Fibroblast of peridontal ligament (primary cell): ENCODE measurements around the gene R3HCC1L.
A peak's percentile ranks its signal among the peaks of the same experiment; 100 is the strongest.
"Not testable (repeated sequence)": the region's sequence is repeated elsewhere in the genome, so short reads cannot be mapped to it uniquely, and the experiment has no call there.

Source experiments
- DNase-seq: peaks from one replicate; pipeline ENCODE4 v3.0.0-alpha.2; 2010; ENCODE audit errors: extremely low read depth

R3HCC1L gene

DNA sequence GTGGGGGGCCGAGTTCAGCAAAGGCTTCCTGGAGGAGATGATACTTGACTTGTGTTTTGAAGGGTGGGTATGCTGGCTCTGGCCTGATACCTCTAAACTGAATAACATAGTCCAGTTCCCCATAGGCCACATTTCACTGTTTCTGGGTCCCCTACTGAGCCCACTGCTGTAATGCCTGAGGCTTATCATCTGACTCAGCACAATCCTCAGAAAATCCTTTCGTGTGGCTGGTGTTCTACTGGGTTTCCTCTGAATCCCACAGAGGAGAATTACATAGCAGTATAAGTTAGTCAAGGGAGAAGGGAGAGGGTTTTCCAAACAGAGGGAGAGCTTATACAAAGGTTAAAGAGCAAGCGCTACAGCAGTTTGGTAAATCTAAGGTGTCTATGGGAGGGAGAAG, 2.8 kb upstream of the R3HCC1L start:
- DNase-seq, result no peak

DNA sequence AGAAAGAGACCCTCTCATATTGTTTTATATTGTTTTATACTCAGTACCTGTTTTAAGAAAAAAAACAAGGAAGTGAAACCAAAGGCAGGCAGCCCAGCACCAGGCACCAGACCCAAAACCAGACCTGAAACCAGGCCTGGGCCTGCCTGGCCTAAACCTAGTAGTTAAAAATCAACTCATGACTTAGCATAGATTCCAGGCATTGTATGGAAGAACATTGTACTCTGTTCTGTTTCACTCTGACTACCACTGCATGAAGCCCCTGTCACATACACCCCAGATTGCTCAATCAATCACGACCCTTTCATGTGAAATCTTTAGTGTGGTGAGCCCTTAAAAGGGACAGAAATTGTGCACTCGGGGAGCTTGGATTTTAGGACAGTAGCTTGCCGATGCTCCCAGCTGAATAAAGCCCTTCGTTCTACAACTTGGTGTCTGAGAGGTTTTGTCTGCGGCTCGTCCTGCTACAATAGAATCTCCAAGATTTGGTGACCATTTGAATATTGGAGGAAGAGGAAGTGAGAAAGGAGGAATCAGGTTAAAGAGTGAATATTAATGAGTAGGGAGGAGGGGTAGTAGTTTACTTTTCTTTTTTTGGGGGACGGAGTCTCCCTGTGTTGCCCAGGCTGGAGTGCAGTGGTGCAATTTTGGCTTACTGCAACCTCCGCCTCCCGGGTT, 1.2 kb upstream of the R3HCC1L start:
- DNase-seq, result not testable (repeated sequence)

DNA sequence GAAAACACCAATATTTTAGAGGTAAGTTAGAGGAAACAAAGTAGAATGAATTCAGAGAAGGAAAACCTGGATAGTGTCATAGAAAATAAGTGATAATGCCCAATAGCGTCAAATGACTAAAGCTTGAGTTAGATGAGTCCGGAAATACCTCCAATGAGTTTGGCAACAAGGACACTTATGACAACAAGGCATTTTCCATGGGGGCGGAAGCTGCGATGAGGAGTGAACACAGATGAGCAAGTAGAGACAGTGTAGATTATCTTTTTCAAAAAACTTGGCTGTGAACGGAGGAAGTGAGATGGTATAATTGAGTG, 383 bp upstream of the R3HCC1L start:
- no peak for DNase-seq

DNA sequence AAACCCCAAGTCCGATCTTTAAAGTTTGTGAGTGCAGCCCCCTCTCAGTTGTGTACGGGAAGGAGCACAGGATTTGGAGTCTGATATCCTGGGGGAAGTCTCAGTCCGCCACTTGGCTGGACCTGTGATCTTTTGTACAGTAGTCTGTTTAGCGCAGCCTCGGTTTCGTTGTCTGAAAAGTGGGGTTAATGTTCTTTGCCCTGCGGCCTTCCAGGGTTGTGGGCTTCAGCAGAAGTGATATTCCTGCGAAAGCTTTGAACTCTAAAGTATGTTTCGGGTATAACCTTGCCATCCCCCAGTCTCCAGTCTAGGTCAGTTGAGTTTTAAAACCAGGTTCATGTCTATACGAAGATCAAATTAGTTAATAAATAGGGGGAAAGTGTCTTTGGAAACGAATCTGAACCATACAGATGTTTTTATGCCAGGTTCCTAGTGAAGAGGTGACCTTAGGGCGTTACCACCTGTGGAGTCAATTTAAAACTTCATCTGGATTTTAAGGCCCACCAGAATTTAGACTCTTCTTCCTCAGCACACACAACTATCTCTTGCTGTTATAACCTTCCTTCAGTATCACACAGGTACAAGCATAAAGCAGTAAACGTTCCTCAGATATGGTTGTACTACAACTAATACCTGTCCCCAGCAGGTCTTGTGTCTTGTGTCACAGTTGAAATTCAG, 904 bp downstream of the R3HCC1L start:
- DNase-seq, result peak; percentile 30

DNA sequence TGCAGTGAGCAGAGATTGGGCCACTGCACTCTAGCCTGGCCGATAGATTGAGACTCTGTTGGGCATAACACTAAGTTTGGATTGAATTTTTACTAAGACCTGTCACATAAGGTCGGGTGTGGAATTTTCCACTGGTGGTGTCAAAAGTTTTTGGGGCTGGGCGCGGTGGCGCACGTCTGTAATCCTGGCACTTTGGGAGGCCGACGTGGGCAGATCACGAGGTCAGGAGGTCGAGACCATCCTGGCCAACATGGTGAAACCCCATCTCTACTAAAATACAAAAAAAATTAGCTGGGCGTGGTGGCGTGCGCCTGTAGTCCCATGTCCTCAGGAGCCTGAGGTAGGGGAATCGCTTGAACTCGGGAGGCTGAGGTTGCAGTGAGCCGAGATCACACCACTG, 2.3 kb downstream of the R3HCC1L start:
- not testable (repeated sequence) for DNase-seq

DNA sequence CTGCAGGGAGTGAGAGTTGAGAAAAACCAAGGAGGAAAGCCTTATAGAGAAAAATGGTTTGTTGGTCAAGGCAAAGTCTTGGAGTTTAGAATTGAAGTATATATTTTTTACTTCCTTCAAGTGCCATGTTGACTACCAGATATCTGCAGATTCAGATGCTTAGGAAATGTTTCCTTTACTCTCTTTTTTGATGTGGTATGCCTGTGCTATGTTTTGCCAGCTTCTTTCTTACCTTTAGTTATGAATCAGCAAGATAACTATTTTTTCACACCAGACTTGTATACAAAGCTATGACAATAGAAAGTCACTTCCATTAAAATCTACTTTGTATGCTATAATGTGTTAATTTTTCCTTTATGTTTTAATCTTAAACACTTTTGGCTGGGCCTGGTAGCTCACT, 3.6 kb downstream of the R3HCC1L start:
- no peak for DNase-seq

DNA sequence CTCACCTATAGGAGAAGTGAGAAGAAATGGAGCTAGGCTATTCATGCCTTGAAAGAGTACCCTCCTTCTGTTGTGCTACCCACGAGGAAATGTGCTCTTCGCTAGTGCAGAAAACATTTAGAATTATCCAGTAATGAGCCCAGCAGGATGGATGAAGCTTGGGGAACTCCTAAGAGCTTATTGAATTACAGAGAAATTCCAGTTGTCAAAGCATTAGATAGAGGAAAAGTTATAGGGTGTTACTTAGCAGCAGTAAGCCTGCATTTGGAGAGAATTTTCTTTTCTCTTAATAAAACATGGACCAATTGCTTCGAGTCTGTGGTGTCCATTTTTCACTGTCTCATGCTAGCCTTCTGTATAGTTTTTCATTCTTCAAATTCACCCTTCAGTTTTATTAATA, 5.0 kb downstream of the R3HCC1L start:
- DNase-seq, result no peak

DNA sequence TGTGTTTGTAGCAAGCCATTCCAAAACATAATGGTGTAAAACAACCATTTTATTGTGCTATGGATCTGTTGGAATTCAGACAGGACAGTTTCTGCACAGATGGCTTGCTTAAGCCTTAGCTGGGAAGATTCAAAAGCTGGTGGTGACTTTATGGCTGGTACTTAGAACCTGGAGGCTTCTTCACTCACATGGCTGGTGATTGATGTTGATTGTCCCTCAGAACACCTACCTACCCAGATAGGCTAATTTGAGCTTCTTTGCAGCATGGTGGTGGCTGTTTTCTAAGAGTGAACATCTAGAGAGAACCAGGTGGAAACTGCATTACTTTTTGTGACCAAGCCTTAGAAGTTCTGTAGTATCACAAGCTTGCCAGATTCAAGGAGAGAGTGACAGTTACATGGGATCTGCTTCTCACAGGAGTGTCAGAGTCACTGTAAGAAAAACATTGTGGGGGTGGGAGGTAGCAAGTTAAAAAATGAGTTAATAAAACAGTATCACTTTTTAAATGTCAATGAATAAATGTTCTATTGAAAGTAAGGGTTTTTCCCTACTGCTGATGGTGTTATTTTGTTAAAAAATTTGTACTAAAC, 7.1 kb downstream of the R3HCC1L start:
- no peak for DNase-seq

DNA sequence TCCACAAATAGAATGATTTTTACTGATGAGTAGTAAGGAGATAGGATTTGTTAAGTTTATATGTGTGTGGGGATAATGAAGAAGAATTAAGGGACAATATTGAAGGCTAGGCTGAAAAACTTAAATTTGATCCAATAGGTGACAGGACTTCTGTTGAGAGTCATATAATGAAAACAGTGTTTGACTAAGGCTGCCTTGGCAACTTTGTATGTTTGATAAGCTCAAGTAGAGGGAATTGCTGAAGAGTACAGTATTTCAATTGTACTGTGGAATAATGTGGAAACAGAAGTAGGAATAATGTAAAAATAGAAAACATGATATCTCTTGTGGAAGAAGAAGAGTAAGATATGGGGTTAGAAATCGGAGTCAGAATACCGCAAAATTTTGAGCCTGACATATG, 10.5 kb downstream of the R3HCC1L start:
- no peak for DNase-seq

DNA sequence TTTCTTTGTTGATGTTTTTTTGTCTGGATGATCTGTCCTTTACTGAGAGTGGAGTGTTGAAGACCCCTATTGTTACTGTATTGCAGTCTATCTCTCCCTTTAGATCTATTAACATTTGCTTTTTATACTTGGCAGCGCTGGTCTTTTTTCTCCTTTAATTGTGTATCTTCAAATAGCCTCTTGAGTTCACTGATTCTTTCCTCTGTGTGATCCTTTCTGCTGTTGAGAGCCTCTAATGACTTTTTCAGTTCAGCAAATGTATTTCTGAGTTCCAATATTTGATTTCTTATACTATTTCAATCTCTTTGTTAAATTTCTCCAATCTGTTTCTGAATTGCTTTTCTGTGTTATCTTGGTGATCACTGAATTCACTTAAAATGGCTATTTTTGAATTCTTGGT, 15.4 kb downstream of the R3HCC1L start:
- DNase-seq, result no peak

DNA sequence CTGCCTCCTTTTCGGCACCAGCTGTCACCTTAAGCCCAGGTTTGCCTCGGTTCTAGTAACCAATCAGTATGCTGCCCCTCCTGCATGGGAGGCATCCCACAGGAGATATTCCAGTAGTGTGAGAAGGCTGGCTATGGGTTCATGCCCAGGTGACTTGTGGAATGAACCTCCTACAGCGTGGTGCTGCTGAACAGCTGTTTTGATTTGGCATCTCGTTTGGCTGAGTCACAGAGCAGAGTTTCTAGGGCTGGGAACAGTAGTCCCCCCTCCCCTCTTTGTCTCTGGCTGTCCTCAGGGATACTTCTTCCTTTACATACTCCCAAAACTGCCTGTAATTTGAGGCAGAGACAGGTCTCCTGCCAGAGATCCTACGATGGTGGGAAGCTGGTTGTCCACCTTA, 16.1 kb downstream of the R3HCC1L start:
- DNase-seq, result peak; percentile 15

DNA sequence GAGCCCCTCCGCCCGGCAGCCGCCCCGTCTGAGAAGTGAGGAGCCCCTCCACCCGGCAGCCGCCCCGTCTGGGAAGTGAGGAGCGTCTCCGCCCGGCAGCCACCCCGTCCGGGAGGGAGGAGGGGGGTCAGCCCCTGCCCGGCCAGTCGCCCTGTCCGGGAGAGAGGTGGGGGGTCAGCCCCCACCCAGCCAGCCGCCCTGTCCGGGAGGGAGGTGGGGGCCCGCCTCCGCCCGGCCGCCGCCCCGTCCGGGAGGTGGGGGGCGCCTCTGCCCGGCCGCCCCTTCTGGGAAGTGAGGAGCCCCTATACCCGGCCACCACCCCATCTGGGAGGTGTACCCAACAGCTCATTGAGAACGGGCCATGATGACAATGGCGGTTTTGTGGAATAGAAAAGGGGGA, 18.3 kb downstream of the R3HCC1L start:
- not testable (repeated sequence) for DNase-seq

DNA sequence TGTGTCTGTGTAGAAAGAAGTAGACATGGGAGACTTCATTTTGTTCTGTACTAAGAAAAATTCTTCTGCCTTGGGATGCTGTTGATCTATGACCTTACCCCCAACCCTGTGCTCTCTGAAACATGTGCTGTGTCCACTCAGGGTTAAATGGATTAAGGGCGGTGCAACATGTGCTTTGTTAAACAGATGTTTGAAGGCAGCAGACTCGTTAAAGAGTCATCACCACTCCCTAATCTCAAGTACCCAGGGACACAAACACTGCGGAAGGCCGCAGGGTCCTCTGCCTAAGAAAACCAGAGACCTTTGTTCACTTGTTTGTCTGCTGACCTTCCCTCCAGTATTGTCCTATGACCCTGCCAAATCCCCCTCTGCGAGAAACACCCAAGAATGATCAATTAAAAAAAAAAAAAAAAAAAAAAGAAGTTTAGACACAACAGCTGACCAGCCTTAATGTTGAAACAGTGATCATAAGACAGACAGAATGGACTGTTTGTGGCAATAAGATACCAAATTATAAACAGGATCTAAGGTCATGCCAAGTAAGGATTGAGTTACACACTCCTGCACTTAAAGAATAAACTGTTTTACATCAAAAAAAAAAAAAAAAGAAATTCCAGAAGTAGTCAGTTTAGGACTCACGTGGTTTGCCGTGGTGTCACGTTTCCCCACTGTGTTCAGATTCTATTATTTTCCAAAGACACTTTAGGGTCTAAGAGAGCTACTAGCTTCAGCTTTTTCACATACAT, 18.9 kb downstream of the R3HCC1L start:
- DNase-seq, result peak; percentile 67

DNA sequence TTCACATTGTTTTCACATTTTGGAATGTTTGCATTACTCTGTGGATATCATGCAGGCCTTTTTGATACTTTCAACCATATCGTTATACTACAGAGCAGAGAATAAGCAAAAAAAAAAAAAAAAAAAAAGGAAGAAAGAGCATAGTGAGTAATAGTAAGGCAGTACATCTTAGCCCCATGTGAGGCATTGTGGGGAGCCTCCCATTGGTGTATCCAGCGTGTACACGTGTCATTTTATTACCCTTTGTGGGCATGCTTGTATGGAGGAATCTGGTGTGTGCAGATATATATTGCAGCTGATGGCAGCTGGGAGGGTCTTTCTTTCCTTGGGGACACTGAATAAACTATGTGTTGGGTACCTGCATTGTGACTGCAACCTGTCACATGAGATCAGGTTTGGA, 19.6 kb downstream of the R3HCC1L start:
- no peak for DNase-seq

DNA sequence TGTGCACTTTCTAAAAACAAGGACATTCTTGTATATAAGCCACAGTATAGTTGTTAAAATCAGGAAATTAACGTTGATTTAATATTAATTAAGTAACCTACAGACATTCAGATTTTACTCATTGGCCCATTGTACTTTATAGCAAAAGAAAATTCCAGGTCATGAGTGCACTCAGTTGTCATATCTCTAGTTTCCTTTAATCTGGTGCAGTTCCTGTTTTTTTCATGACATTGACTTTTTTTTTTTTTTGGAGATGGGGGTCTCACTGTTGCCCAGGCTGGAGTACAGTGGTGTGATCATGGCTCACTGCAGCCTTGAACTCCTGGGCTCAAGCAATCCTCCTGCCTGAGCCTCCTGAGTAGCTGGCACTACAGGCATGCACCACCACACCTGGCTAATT, 24.1 kb downstream of the R3HCC1L start:
- DNase-seq, result no peak

DNA sequence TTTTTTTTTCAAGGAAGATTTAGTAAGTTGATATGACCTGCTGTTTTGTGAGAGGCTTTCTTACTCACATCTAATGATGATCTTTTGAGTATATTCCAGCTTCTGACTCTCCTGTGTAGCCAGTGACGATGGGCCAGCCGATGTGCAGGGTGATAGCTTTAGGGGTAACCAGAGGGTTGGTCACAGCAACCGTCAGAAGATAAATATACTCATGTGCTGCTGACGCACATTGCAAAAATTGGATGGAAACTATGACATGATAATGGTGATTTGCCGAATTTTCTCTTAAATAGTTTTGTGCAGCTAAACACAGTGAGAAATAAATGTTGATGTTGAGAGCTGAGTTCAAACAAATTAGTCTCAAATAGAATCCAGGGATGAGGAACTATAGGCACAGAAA, 29.5 kb downstream of the R3HCC1L start:
- no peak for DNase-seq

DNA sequence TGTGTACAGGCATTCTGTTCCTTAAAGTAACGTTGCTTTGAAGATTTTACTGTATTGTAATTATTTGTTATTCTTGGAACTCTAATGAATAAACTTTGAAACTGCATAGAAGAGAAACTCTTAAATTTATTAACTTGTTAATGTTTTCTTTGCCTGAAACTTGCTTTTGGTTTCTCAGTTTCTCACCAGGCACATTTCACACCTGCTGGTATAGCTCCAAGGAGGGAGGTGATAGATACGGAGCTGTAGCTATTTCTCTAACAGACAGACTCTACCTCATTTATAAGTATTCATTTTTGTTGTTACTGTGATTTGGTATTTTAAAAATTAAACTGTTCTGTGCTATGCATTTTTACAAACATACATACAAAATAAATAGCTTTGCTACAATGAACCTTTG, 32.7 kb downstream of the R3HCC1L start:
- no peak for DNase-seq

DNA sequence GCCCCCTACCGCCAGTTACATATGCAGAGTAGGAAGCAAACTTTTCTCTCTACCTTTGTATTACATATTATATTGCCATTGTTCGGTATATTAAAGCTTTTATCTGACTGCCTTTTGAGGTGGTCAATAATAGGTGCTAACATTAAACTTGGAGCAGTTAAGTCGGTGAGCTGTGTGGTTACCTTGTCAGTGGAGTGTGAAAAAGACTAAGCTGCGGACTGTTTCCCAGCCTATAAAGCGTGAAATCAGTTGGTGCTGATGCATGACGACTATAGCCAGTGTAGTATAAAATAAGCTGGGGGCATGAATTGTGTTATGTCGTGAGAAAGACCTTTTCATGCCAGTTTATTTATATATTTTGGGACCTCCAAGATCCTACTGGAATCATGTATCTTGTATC, 33.7 kb downstream of the R3HCC1L start:
- DNase-seq, result no peak

DNA sequence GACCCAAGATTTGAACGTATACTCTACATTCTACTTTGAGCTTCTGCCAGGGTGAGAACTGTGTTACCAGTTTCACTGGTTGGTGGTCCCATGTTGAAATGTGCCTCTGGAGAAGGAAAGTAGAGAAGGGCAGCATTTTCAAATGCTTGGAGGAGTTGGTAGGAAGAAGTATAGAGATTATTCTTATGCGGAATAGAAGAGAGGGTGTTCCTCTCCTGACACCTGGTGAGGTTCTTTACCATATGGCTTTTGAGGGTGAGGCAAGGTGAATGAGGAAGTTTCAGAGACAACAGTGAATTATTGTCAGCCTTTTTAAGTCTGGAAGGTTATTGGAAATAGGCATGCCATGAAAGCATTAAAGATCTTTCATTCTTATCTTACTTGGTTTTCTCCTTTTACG, 34.3 kb downstream of the R3HCC1L start:
- no peak for DNase-seq

DNA sequence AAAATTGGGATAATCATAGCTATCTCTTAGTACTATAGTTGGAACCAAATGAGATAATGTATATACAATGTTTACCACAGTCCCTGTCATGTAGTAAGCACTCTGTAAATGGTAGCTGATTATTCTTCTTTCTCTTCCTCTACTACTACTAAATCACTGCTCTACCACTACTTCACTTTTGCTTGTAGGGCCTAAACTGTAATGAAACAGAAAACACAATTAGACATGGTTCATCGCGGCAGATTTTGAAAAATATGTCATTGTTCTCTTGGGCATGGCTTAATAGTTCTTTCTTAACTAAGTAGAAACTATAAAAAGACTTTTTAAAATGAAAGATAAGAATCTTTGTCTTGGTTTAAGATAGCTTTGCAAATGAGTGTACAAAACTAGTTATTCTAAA, 34.9 kb downstream of the R3HCC1L start:
- no peak for DNase-seq

DNA sequence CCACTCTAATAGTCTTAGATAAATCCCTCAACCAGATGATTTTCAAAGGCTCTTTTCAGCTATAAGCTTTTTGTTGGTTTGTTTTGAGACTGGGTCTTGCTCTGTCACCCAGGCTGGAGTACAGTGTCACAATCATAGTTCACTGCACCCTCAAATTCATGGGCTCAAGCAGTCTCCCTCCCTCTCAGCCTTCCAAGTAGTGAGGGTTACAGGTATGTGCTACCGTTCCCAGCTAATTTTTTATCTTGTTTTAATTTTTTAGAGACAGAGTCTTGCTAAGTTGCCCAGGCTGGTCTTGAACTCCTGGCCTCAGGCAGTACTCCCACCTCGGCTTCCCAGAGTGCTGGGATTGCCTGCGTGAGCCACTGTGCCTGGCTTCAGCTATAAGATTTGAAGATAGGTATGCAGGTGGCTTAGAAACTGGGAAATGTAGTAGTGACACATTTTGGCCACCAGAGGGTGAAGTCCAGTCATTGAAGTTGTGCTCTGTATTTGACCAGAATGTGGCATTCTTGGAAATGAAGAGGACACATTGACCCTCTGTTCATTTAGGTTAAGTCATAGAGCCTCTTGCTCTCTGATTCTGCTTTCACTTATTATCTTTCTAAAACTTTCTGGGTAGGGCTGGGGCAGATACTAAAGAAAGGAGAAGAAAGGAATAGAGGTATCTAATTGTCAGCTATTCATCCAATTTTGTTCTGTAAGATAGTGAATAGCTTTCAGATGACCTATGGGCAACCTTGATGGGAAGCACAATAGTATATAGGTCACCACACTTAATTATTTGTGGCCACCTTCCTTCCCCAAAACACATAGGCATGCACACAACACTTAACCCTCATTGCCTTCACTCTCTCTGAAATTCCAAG, 36.0 kb downstream of the R3HCC1L start:
- peak; percentile 61 for DNase-seq

DNA sequence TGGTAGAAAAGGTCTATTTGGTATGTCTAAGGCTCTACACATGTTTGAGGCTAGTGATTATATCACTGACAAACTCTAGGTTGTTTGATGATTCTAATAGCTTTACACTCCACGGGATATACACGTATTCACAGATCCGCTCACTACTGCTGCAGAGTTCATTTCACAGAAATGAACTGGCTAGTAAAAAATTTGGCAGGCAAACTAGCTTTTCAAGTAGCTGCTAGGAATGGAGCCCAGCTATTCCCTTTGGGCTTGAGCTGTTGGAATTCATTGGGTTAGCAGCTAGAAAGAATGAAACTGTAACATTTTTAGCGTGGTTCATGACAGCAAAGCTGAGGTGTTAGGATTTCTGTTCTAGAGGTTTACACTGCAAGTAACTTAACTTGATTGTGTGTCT, 37.6 kb downstream of the R3HCC1L start:
- DNase-seq, result peak; percentile 87
